Measurements from ENCODE around the gene TPRG1.

Gene TPRG1, protein sequence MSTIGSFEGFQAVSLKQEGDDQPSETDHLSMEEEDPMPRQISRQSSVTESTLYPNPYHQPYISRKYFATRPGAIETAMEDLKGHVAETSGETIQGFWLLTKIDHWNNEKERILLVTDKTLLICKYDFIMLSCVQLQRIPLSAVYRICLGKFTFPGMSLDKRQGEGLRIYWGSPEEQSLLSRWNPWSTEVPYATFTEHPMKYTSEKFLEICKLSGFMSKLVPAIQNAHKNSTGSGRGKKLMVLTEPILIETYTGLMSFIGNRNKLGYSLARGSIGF

DNA sequence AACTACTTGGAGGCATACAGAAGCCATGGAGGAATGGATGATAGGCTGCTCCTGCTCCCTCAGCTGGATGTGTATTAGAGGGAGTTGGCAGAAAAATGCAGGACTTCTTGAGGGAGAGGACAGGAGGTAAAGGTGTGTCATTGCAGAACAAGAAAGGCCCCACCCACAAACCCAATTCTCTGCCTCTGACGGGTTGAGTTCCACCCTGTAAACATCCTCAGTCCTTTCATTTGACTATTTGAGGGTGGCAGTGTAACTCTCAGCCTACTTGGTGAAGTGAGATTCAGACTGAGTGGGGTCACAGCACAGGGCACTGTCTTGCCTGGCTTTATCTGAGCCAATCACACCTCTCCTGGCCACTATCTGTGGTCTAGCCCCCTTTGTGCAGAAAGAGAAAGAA lies at the start of gene TPRG1:
TPRG1 (plus strand) TSS at position 265 of the 400 bp plus-strand sequence. CDS start 35,414 bp downstream, outside the sequence.
- no peak for DNase-seq (ENCODE audit: low read depth)
- TF ChIP-seq, protein P1, sequence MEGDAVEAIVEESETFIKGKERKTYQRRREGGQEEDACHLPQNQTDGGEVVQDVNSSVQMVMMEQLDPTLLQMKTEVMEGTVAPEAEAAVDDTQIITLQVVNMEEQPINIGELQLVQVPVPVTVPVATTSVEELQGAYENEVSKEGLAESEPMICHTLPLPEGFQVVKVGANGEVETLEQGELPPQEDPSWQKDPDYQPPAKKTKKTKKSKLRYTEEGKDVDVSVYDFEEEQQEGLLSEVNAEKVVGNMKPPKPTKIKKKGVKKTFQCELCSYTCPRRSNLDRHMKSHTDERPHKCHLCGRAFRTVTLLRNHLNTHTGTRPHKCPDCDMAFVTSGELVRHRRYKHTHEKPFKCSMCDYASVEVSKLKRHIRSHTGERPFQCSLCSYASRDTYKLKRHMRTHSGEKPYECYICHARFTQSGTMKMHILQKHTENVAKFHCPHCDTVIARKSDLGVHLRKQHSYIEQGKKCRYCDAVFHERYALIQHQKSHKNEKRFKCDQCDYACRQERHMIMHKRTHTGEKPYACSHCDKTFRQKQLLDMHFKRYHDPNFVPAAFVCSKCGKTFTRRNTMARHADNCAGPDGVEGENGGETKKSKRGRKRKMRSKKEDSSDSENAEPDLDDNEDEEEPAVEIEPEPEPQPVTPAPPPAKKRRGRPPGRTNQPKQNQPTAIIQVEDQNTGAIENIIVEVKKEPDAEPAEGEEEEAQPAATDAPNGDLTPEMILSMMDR (IDR thresholded peaks at IDR 0.05; ENCODE audit: low read length, missing control alignments): no peak
- no peak within 1 kb of the TSS for H3K4me3 ChIP-seq (replicated peaks; ENCODE audit: low read depth, low read length)

DNA sequence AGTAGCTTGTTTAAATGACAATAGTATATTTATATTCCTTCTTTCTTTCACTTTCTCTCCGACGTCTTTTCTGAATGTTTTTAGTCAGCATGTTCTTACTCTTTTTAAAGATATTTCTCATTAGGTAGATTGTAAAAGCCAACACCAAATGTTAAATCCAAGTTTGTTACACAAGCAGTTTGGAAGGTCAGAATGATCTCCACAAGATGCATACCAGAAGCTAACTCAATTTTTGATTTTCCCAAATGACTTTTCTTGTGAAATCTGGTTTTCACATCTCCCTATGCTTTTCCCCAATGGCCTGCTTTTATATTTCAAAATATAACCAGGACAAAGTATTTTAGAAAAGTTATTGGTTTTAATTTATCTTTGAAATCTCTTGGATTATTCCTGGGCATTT lies 49.7 kb upstream of the TPRG1 start:
- TF ChIP-seq, protein P1 (IDR thresholded peaks at IDR 0.05; ENCODE audit: low read length, missing control alignments): no peak
- H3K4me3 ChIP-seq (replicated peaks; ENCODE audit: low read depth, low read length): no peak overlapping the region
- DNase-seq (ENCODE audit: low read depth): no peak

DNA sequence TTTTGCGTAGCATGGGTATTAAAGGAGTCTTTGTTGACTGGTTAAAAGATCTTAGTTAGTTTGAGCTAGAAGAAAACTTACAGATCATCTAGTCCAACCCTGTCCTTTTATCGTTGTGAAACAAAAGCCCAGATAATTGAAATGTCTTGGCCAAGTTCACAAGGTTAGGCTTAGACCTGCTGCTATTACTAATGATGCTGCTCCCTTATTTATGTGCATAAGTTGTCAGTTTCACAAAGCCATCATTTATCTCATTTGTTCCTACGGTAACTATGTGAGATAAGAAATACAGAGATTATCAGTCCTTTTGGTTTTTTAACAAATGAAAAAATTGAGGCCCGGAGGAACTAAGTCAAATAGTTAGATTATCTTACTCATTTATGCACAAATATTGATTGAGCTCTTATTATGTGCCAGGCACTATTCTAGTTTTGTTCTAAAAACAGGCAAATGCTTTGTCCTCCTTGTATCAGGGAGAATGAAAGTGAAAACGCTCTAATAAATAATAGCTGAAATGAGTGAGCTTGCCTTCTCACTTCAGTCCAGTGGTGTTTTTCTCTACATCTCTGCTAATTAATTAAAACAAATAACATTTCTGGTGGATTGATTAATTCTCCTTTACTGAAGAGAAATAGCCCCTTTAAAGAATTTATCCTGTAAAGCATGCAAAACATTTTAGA lies 49.1 kb upstream of the TPRG1 start:
- TF ChIP-seq, protein P1 (IDR thresholded peaks at IDR 0.05; ENCODE audit: low read length, missing control alignments): no peak
- H3K4me3 ChIP-seq (replicated peaks; ENCODE audit: low read depth, low read length): no peak overlapping the region
- DNase-seq (ENCODE audit: low read depth): no peak

DNA sequence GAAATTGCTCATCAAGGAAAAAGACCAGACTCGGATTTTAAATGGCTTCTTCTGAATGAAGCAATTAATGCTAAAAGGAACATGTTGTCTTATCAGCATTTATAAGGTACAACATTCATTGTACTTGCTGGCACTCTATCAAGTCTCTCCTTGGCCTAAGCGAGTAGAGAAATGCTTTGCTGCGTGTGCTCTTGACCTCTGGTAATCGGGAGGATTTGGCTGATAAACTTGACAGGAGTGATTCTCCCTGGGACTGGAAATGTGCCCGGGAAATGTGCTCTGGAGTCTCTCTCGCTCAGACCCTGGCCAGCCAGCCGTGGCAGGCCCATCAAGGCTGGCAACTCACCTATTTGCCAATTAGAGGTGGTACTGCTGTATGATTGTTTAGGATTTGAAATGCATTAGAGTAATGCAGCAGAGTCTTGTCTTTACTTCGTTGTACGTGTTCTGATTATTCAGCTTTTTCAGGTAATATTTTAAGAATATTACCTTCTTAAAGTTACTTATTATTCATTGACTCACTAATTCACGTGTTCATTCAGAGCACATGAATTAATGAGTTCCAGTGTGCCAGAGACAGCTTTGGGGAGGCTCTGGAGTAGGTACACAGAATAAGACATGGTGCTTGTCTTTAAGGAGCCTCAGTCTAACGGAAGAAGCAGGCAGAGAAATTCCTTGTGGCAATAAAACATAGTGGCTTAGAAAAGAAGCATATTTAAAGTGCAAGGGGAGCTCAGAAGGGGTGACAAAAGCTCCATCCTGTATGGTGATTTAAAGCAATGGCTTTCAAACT lies 48.0 kb upstream of the TPRG1 start:
- H3K4me3 ChIP-seq (replicated peaks; ENCODE audit: low read depth, low read length): no peak overlapping the region
- TF ChIP-seq, protein P1 (IDR thresholded peaks at IDR 0.05; ENCODE audit: low read length, missing control alignments): no peak
- DNase-seq (ENCODE audit: low read depth): peak; percentile 35

DNA sequence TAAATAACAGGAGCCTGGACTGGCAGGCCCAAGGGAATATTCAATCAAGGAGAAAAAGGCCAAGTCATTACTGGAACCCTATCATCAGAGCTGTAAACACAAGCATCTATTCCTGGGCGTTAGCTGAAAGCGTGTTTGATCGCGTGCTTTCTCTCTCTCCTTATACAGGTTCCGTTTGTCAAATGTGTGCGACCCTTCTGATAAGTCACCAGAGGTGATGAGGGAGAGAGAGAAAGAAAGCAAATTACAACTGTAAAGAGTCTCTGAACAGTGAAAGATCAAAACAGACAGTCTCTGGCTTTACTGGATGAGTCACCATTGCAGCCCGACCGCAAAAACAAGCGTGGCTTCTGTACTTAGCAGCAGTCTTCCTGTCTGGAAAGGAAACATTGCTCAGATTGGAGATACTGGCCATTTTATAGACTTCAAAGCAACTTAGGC lies 39.5 kb upstream of the TPRG1 start:
- no peak overlapping the region for H3K4me3 ChIP-seq (replicated peaks; ENCODE audit: low read depth, low read length)
- TF ChIP-seq, protein P1 (IDR thresholded peaks at IDR 0.05; ENCODE audit: low read length, missing control alignments): no peak
- peak; percentile 85 for DNase-seq (ENCODE audit: low read depth)

DNA sequence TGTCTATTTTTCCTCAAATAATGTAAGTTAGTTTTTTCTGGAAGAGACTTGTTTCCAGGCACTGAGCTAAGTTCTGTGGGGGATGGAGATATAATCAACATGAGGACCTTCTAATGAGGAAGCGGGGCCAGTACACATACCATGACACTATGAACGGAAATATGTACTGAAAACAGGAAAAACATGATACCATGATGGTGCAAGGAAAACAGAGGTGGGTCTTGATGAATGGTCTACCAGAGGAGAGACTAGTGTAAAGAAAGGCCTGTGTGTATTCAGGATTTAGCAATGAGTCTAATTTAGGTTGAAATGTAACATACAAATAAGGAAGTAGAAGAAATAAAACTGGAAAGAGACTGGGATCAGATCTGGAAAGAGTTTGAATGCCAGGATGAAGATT lies 38.9 kb upstream of the TPRG1 start:
- no peak overlapping the region for H3K4me3 ChIP-seq (replicated peaks; ENCODE audit: low read depth, low read length)
- TF ChIP-seq, protein P1 (IDR thresholded peaks at IDR 0.05; ENCODE audit: low read length, missing control alignments): no peak
- DNase-seq (ENCODE audit: low read depth): no peak
